ENCODE measurements around the gene RARS1. TPM values are rescaled to one million over a fixed set of nuclear protein-coding genes. Genes with fewer than 3 reads are reported as not detected.

RARS1 gene
- total and polyA plus RNA-seq, 2 experiments from 2014 or later, result 75.1 to 129 TPM

DNA sequence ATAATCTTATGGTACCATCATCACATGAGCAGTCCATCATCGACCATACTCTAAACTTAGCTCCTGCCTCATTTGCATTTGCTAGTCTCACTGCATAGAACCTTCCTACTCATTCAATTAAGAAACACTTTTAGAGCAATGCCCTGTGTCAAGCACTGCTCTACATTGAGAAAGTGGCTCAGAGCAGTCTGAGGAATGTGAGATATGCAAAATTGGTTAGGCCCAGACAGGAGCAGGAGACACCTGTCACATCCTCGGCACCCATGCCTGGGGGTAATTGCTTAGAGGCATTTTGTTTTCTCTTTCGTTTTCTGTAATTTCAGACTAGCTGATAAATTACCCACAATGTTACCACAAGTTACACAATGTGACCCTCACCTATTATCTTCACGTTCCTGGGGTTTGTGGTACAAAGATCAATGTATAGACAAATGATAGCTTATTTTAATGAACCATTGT is 4.9 kb upstream of the RARS1 start (continued):
- TF ChIP-seq, protein P1, sequence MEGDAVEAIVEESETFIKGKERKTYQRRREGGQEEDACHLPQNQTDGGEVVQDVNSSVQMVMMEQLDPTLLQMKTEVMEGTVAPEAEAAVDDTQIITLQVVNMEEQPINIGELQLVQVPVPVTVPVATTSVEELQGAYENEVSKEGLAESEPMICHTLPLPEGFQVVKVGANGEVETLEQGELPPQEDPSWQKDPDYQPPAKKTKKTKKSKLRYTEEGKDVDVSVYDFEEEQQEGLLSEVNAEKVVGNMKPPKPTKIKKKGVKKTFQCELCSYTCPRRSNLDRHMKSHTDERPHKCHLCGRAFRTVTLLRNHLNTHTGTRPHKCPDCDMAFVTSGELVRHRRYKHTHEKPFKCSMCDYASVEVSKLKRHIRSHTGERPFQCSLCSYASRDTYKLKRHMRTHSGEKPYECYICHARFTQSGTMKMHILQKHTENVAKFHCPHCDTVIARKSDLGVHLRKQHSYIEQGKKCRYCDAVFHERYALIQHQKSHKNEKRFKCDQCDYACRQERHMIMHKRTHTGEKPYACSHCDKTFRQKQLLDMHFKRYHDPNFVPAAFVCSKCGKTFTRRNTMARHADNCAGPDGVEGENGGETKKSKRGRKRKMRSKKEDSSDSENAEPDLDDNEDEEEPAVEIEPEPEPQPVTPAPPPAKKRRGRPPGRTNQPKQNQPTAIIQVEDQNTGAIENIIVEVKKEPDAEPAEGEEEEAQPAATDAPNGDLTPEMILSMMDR (conservative IDR thresholded peaks at IDR 0.05; ENCODE audit: low read depth in 2 of 2), result no peak
- TF ChIP-seq EZH2 (IDR thresholded peaks at IDR 0.05; ENCODE audit: low read depth, unreplicated experiment) (no peak), STAT1 (IDR thresholded peaks at IDR 0.05; ENCODE audit: unreplicated experiment) (no peak), ZNF331 (CRISPR knock-in tag; IDR thresholded peaks at IDR 0.05; ENCODE audit: low read depth) (no peak)

DNA sequence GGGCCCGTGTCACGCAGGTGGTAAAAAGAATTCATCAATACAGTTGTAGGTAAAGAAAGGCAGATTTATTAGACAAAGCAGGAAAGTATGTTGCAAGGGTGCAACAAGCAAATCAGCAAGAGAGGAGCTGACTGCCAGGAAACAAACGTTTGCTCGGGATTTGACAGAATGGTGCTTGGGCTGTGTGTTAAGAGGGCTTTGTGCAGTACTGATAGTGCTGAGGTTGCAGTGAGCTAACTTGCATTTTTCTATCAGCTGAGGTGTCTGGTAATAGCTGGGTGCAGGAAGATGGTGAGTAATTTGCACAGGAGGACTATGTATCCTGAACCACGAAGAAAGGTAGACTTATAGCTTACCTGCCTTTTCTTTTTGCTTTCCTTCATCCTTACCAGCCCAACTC is 3.9 kb upstream of the RARS1 start:
- no peak for ATAC-seq
- TF ChIP-seq POLR2AphosphoS5 (IDR thresholded peaks at IDR 0.05; ENCODE audit: low read depth) (no peak), NANOG (IDR thresholded peaks at IDR 0.05; ENCODE audit: borderline replicate concordance) (no peak), ZNF331 (CRISPR knock-in tag; IDR thresholded peaks at IDR 0.05; ENCODE audit: low read depth) (no peak), JUNB (IDR thresholded peaks at IDR 0.05; ENCODE audit: unreplicated experiment) (no peak), CREB1 (CRISPR knock-in tag; IDR thresholded peaks at IDR 0.05; ENCODE audit: low read depth) (no peak)
- TF ChIP-seq, protein P2, sequence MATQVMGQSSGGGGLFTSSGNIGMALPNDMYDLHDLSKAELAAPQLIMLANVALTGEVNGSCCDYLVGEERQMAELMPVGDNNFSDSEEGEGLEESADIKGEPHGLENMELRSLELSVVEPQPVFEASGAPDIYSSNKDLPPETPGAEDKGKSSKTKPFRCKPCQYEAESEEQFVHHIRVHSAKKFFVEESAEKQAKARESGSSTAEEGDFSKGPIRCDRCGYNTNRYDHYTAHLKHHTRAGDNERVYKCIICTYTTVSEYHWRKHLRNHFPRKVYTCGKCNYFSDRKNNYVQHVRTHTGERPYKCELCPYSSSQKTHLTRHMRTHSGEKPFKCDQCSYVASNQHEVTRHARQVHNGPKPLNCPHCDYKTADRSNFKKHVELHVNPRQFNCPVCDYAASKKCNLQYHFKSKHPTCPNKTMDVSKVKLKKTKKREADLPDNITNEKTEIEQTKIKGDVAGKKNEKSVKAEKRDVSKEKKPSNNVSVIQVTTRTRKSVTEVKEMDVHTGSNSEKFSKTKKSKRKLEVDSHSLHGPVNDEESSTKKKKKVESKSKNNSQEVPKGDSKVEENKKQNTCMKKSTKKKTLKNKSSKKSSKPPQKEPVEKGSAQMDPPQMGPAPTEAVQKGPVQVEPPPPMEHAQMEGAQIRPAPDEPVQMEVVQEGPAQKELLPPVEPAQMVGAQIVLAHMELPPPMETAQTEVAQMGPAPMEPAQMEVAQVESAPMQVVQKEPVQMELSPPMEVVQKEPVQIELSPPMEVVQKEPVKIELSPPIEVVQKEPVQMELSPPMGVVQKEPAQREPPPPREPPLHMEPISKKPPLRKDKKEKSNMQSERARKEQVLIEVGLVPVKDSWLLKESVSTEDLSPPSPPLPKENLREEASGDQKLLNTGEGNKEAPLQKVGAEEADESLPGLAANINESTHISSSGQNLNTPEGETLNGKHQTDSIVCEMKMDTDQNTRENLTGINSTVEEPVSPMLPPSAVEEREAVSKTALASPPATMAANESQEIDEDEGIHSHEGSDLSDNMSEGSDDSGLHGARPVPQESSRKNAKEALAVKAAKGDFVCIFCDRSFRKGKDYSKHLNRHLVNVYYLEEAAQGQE (IDR thresholded peaks at IDR 0.05; ENCODE audit: unreplicated experiment), result no peak
- TF ChIP-seq, protein P1 (conservative IDR thresholded peaks at IDR 0.05; ENCODE audit: low read depth in 2 of 2), result no peak
- TF ChIP-seq, protein P3, sequence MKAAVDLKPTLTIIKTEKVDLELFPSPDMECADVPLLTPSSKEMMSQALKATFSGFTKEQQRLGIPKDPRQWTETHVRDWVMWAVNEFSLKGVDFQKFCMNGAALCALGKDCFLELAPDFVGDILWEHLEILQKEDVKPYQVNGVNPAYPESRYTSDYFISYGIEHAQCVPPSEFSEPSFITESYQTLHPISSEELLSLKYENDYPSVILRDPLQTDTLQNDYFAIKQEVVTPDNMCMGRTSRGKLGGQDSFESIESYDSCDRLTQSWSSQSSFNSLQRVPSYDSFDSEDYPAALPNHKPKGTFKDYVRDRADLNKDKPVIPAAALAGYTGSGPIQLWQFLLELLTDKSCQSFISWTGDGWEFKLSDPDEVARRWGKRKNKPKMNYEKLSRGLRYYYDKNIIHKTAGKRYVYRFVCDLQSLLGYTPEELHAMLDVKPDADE (IDR thresholded peaks at IDR 0.05), result no peak
- peaks cover 6% of the 10 kb centered on the region; the same call in 2 of the 3 replicates for H3K36me3 Mint-ChIP-seq (ENCODE audit: low read depth)

More for the DNA sequence above, 3.9 kb upstream of the RARS1 start:
- H3K9me3 Mint-ChIP-seq, result no peaks in the 10 kb centered on the region; the same call in 2 of the 3 replicates
- Histone ChIP-seq H3F3A (replicated peaks; ENCODE audit: low read depth) (no peaks in the 10 kb centered on the region), H4K20me1 (replicated peaks; ENCODE audit: insufficient read depth) (no peaks in the 10 kb centered on the region), H3K27ac (ENCODE audit: low read depth) (no peak overlapping the region), H3K4me2 (no peak overlapping the region), H3K79me2 (replicated peaks; ENCODE audit: insufficient read depth) (peaks cover 10% of the 10 kb centered on the region), H3K4me3 (no peak overlapping the region), H3K4me1 (ENCODE audit: insufficient read depth) (peaks cover 2% of the 10 kb centered on the region; the same call in 1 of the 2 replicates), H3K36me3 (ENCODE audit: insufficient read depth) (no peaks in the 10 kb centered on the region), H3K27me3 (ENCODE audit: insufficient read depth) (no peaks in the 10 kb centered on the region), H3K9me2 (ENCODE audit: insufficient read depth) (no peaks in the 10 kb centered on the region), H2AFZ (no peak overlapping the region)
- DNase-seq (ENCODE audit: low spot score), result no peak
- peaks cover 10% of the 10 kb centered on the region for H3K27me3 Mint-ChIP-seq (ENCODE audit: insufficient read depth, low read depth, poor library complexity)
- no peak overlapping the region for H3K27ac Mint-ChIP-seq
- no peak overlapping the region for H3K4me3 Mint-ChIP-seq
- peaks cover 8% of the 10 kb centered on the region for H3K4me1 Mint-ChIP-seq
